Measurements from ENCODE around the gene TEX44. TPM values are rescaled to one million over a fixed set of nuclear protein-coding genes. Genes with fewer than 3 reads are reported as not detected.

Gene TEX44
- total and polyA plus RNA-seq, 2 donors (not counting 1 experiment from before 2014, with no cell fraction given) = not detected

DNA sequence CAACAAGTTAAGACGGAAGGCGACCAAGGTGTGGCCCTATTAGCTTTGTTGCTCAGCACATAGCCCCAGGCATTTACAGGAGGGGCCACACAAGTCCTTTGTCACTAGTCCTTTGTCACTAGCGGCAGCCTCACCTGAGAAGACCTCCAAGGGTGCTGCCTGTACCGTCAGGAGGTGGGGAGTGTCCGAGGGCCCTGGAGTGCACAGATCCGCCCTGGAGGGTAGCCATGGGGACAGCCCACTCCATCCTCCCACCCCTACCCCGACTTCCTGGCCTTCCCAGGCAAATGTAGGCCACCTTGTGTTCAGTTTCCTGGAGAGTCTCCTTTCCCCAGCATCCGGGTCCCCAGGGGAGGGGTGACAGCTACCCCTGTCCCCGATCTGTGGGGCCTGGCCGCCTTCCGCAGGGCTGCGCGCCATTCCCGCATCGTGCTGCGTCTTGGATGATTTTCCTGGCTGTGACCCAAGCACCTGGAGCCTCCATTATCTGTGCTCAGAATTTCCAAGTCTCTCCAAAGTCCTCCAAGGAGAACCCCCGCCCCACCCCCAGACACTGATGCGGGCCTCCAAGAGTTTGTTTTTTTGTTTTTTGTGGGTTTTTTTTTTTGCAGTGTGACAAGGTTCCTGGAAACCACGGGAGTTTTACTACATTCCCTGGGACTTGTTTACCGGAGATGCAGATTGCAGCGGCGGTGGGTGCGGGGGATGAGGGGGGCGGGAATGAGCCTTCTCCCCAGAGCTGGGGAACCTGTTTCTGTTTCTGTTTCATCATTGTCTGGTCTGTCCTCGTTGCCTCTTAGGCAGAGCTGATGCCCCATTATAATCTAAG, 28.6 kb downstream of the TEX44 start:
- H3K36me3 ChIP-seq (replicated peaks in 1 of 2; ENCODE audit: control extremely low read depth in 1 of 2, control insufficient read depth in 1 of 2, extremely low read depth in 1 of 2, insufficient read depth in 2 of 2, low read length in 1 of 2) = no peaks in the 10 kb centered on the region
- no peak overlapping the region for H3K27ac ChIP-seq (ENCODE audit: low read length in 2 of 2)
- ChIA-PET POLR2A (no interaction called here), CTCF (interaction anchor here (1.1 to 1.8 kb wide), 2 partner anchors 20 to 94 kb away, joined by 3 to 10 read pairs; no protein-coding TSS in a partner anchor)
- TF ChIP-seq CTCF (IDR thresholded peaks at IDR 0.05) (no peak), EZH2 (IDR thresholded peaks at IDR 0.05; ENCODE audit: borderline replicate concordance, insufficient read depth, low read depth, low read length, poor library complexity, severe bottlenecking) (no peak)
- H2AFZ ChIP-seq (ENCODE audit: insufficient read depth, low read depth, low read length, poor library complexity, severe bottlenecking) = peak overlapping the region; percentile 10
- no peaks in the 10 kb centered on the region for H3K4me1 ChIP-seq (ENCODE audit: control insufficient read depth in 2 of 2, insufficient read depth in 2 of 2, low read length in 2 of 2)
- WGBS (ENCODE audit: insufficient coverage) = 80% methylated on average over 22 of the region's 25 CpGs
- H3K9ac ChIP-seq (ENCODE audit: low read length) = no peak overlapping the region
- DNase-seq = no peak
- Mint-ChIP-seq H3K4me1 (peaks cover 4% of the 10 kb centered on the region), H3K4me3 (no peak overlapping the region), H3K27me3 (no peaks in the 10 kb centered on the region), H3K9me3 (ENCODE audit: insufficient read depth) (no peaks in the 10 kb centered on the region), H3K27ac (peak overlapping the region; percentile 37)
- intact Hi-C loops (cut with micrococcal nuclease) = no loop called here
- H3K9me3 ChIP-seq (ENCODE audit: control extremely low read depth in 1 of 3, control insufficient read depth in 2 of 3, insufficient read depth in 1 of 3, low read length in 2 of 3) = no peaks in the 10 kb centered on the region
- no peaks in the 10 kb centered on the region for H3K79me2 ChIP-seq (ENCODE audit: control insufficient read depth, insufficient read depth, low read length)
- no peak overlapping the region for H3K4me2 ChIP-seq (replicated peaks; ENCODE audit: low read depth, low read length, poor library complexity, severe bottlenecking)
- H3K4me3 ChIP-seq (ENCODE audit: control extremely low read depth in 1 of 5, extremely low read depth in 1 of 5, insufficient read depth in 1 of 5, low read depth in 2 of 5, low read length in 4 of 5) = no peak overlapping the region
- H3K27me3 ChIP-seq (replicated peaks in 1 of 4; ENCODE audit: control extremely low read depth in 1 of 4, control insufficient read depth in 3 of 4, insufficient read depth in 4 of 4, low read length in 3 of 4) = peaks cover 0 to 2% (median under 1%) of the 10 kb centered on the region in 4 experiments
- ATAC-seq (ENCODE audit: low read depth) = no peak
- no peaks in the 10 kb centered on the region for H4K20me1 ChIP-seq (ENCODE audit: control insufficient read depth, insufficient read depth, low read length, poor library complexity, severe bottlenecking)

DNA sequence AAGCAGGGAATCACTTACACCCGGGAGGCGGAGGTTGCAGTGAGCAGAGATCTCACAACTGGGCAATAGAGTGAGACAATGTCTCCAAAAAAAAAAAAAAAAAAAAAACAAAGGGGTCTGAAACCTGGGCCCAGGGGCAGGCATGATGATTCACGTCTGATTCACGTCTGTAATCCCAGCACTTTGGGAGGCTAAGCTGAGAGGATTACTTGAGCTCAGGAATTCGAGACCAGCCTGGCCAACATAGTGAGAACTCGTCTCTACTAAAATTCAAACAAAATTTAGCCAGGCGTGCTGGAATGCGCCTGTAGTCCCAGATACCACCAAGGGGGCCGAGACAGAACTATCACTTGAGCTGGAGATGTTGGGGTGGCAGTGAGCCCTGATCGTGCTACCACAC, 30.3 kb downstream of the TEX44 start:
- H3K4me2 ChIP-seq (replicated peaks; ENCODE audit: low read depth, low read length, poor library complexity, severe bottlenecking) = no peak overlapping the region
- WGBS (ENCODE audit: insufficient coverage) = 97% methylated on average over 5 of the region's 10 CpGs
- no peak overlapping the region for H3K4me3 ChIP-seq (ENCODE audit: control extremely low read depth in 1 of 5, extremely low read depth in 1 of 5, insufficient read depth in 1 of 5, low read depth in 2 of 5, low read length in 4 of 5)
- no peaks in the 10 kb centered on the region for H3K27me3 Mint-ChIP-seq
- H3K27ac Mint-ChIP-seq = no peak overlapping the region
- intact Hi-C loops (cut with micrococcal nuclease) = no loop called here
- no peaks in the 10 kb centered on the region for H4K20me1 ChIP-seq (ENCODE audit: control insufficient read depth, insufficient read depth, low read length, poor library complexity, severe bottlenecking)
- ChIA-PET POLR2A (interaction anchor here (1.4 kb wide), 1 partner anchor 9 kb away, joined by 8 read pairs; no protein-coding TSS in a partner anchor), CTCF (interaction anchor here (0.7 to 1.8 kb wide), 6 partner anchors 8 to 173 kb away, joined by 3 to 10 read pairs (median 4); no protein-coding TSS in a partner anchor)
- no peak overlapping the region for H2AFZ ChIP-seq (ENCODE audit: insufficient read depth, low read depth, low read length, poor library complexity, severe bottlenecking)
- peaks cover 0 to 4% (median 1%) of the 10 kb centered on the region in 4 experiments for H3K27me3 ChIP-seq (replicated peaks in 1 of 4; ENCODE audit: control extremely low read depth in 1 of 4, control insufficient read depth in 3 of 4, insufficient read depth in 4 of 4, low read length in 3 of 4)
- no peak for DNase-seq
- no peak overlapping the region for H3K9ac ChIP-seq (ENCODE audit: low read length)
- no peaks in the 10 kb centered on the region for H3K4me1 Mint-ChIP-seq
- H3K4me3 Mint-ChIP-seq = no peak overlapping the region
- no peaks in the 10 kb centered on the region for H3K9me3 ChIP-seq (ENCODE audit: control extremely low read depth in 1 of 3, control insufficient read depth in 2 of 3, insufficient read depth in 1 of 3, low read length in 2 of 3)
- no peaks in the 10 kb centered on the region for H3K36me3 ChIP-seq (replicated peaks in 1 of 2; ENCODE audit: control extremely low read depth in 1 of 2, control insufficient read depth in 1 of 2, extremely low read depth in 1 of 2, insufficient read depth in 2 of 2, low read length in 1 of 2)
- H3K9me3 Mint-ChIP-seq (ENCODE audit: insufficient read depth) = no peaks in the 10 kb centered on the region
- no peak for ATAC-seq (ENCODE audit: low read depth)
- H3K4me1 ChIP-seq (ENCODE audit: control insufficient read depth in 2 of 2, insufficient read depth in 2 of 2, low read length in 2 of 2) = no peaks in the 10 kb centered on the region
- no peaks in the 10 kb centered on the region for H3K79me2 ChIP-seq (ENCODE audit: control insufficient read depth, insufficient read depth, low read length)
- H3K27ac ChIP-seq (ENCODE audit: low read length in 2 of 2) = no peak overlapping the region
- no peak for TF ChIP-seq CTCF (IDR thresholded peaks at IDR 0.05)
- no peak for TF ChIP-seq EZH2 (IDR thresholded peaks at IDR 0.05; ENCODE audit: borderline replicate concordance, insufficient read depth, low read depth, low read length, poor library complexity, severe bottlenecking)
